ENCODE data around the gene PIH1D2.
"Not testable (repeated sequence)": the region's sequence is repeated elsewhere in the genome, so short reads cannot be mapped to it uniquely, and the experiment has no call there.

PIH1D2 gene

GRCh38 chr11:112050721-112051120, 23.1 kb downstream of the PIH1D2 start:
- no peak for DNase-seq

GRCh38 chr11:112049777-112050176, 24.0 kb downstream of the PIH1D2 start:
- no peak for DNase-seq

- not testable (repeated sequence) for DNase-seq
Observed at GRCh38 chr11:112048256-112048655, 25.6 kb downstream of the PIH1D2 start.

- not testable (repeated sequence) for DNase-seq
Observed at GRCh38 chr11:112046647-112047046, 27.2 kb downstream of the PIH1D2 start.

GRCh38 chr11:112044961-112045360, 28.9 kb downstream of the PIH1D2 start:
- no peak for DNase-seq

- no peak for DNase-seq
Observed at GRCh38 chr11:112042961-112043304, 30.9 kb downstream of the PIH1D2 start.

GRCh38 chr11:112042161-112042960, 31.5 kb downstream of the PIH1D2 start:
- no peak for DNase-seq

- no peak for DNase-seq
Observed at GRCh38 chr11:112037527-112037926, 36.3 kb downstream of the PIH1D2 start.

GRCh38 chr11:112033902-112034301, 39.9 kb downstream of the PIH1D2 start:
- DNase-seq, result no peak

- no peak for DNase-seq
Observed at GRCh38 chr11:112029460-112029859, 44.4 kb downstream of the PIH1D2 start.

- DNase-seq, result not testable (repeated sequence)
Observed at GRCh38 chr11:112026784-112027410, 46.9 kb downstream of the PIH1D2 start.

- peak; percentile 59 for DNase-seq
Observed at GRCh38 chr11:112025707-112026106, 48.1 kb downstream of the PIH1D2 start.

GRCh38 chr11:112024773-112025678, 48.8 kb downstream of the PIH1D2 start, which contains the start of gene DLAT:
DLAT (plus strand) TSS chr11:112025408; CDS start chr11:112025473, 65 bp downstream.
- peak; percentile 94 for DNase-seq

- DNase-seq, result peak; percentile 43
Observed at GRCh38 chr11:112024178-112024772, 49.5 kb downstream of the PIH1D2 start.

- no peak for DNase-seq
Observed at GRCh38 chr11:112023104-112023503, 50.7 kb downstream of the PIH1D2 start.

- DNase-seq, result no peak
Observed at GRCh38 chr11:112019066-112019465, 54.8 kb downstream of the PIH1D2 start.

Data from DMS53 (cell line).